Spleen (tissue), 11 donors: ENCODE measurements around the gene SOX6. TPM values are rescaled to one million over a fixed set of nuclear protein-coding genes. Genes with fewer than 3 reads are reported as not detected.

Experiments
- DNase-seq: peaks from one replicate; pipeline ENCODE4 v3.0.0-alpha.2; 2020
- H3K27ac ChIP-seq, 8 donors: fragments of 200-600 bp; sonication (generic) in 7 of 8; 1 replicate in 4 of 8; 2 replicates in 4 of 8; pipeline versions ENCODE4 v1.5.0 to v1.8.0; 2016 to 2021; ENCODE audit warnings: inconsistent platforms in 4 of 8, mild to moderate bottlenecking in 4 of 8, moderate library complexity in 1 of 8
- H3K27me3 ChIP-seq, 7 donors: fragments of 200-600 bp; sonication (generic) in 6 of 7; replicated peaks in 1 of 7; 1 replicate in 4 of 7; 2 replicates in 3 of 7; pipeline versions ENCODE4 v1.5.0 to v1.8.0; 2016 to 2021; ENCODE audit warnings: inconsistent platforms in 3 of 7, mild to moderate bottlenecking in 1 of 7
- H3K36me3 ChIP-seq, 6 donors: fragments of 200-600 bp; sonication (generic) in 5 of 6; 1 replicate in 4 of 6; 2 replicates in 2 of 6; pipeline versions ENCODE4 v1.5.0 to v1.8.0; 2016 to 2021; ENCODE audit warnings: inconsistent platforms in 2 of 6
- H3K4me1 ChIP-seq, 6 donors: fragments of 200-600 bp; sonication (generic) in 5 of 6; 1 replicate in 3 of 6; 2 replicates in 3 of 6; pipeline versions ENCODE4 v1.5.0 to v1.8.0; 2016 to 2021; ENCODE audit warnings: inconsistent platforms in 3 of 6
- H3K4me3 ChIP-seq, 8 donors: fragments of 200-600 bp; sonication (generic) in 7 of 8; 1 replicate in 4 of 8; 2 replicates in 4 of 8; pipeline versions ENCODE4 v1.5.0 to v1.8.0; 2016 to 2021; ENCODE audit warnings: inconsistent platforms in 4 of 8, mild to moderate bottlenecking in 4 of 8, moderate library complexity in 2 of 8
- H3K9me3 ChIP-seq, 8 donors: fragments of 200-600 bp; sonication (generic) in 7 of 8; 1 replicate in 4 of 8; 2 replicates in 4 of 8; pipeline versions ENCODE4 v1.5.0 to v1.8.0; 2016 to 2021; ENCODE audit warnings: inconsistent platforms in 4 of 8
- CTCF ChIP-seq, 11 experiments: fragments of 200-600 bp in 7 of 11; fragments of 450-650 bp in 4 of 11; sonication (generic) in 4 of 11; IDR thresholded peaks in 8 of 11; conservative IDR thresholded peaks in 3 of 11; 1 replicate in 7 of 11; 2 replicates in 4 of 11; pipeline versions ENCODE4 v1.4.0 to v1.8.0; 2016 to 2021; ENCODE audit warnings: antibody characterized with exemption in 11 of 11, inconsistent platforms in 4 of 11, mild to moderate bottlenecking in 1 of 11
- POLR2A ChIP-seq, 3 donors: fragments of 450-650 bp; IDR thresholded peaks; one replicate each; pipeline ENCODE4 v1.5.1; 2017; ENCODE audit warnings: antibody characterized with exemption in 3 of 3, mild to moderate bottlenecking in 1 of 3
- POLR2AphosphoS5 ChIP-seq, 3 donors: sonication (generic); formaldehyde crosslinking; IDR thresholded peaks; one replicate each; pipeline ENCODE4 v1.5.1; 2017; ENCODE audit warnings: antibody characterized with exemption in 3 of 3
- WGBS, 5 donors: extraction: QIAGEN DNeasy Blood & Tissue Kit in 3 of 5; methylation state at CpG; one replicate each; pipeline versions ENCODE4 v1.1.5 to v1.1.7; 2013 to 2018; 5-methylcytosine and 5-hydroxymethylcytosine counted together
- intact Hi-C: fragments of 100-400 bp; cut with DNase I; formaldehyde crosslinking; loops from one replicate; pipeline ENCODE4 v1.15.0; 2023; ENCODE audit warnings: low total_unique reads
- polyA plus RNA-seq, 3 donors: library from polyadenylated mRNA; stranded (reverse); fragments of 200-250 nt; gene quantifications; one replicate each; pipeline ENCODE4 v1.2.1, GENCODE V29; 2013
- total RNA-seq, 7 donors: library from RNA; depleted of rRNA in 3 of 7; stranded (reverse); fragments of >200 nt in 3 of 7; fragmentation: NEBNext Ultra II Directional in 4 of 7; extraction: Animal tissue kit (Norgen Biotek cat#: 25700) in 4 of 7; gene quantifications; one replicate each; pipeline versions ENCODE4 v1.1.0 to v1.2.1, GENCODE V29; 2016 to 2021
- donor health status: healthy with polysubstance abuse.
- donor health status: DM: no; HTN: no; CAD: no; lungs with moderate emphysema.
- donor health status: DM: no; HTN: no; CAD: no.
- donor health status: Bipolar disorder and iron deficiency.
- donor health status: healthy.
- donor health status: DM: no; HTN: no; CAD: no.
- donor health status: DM: yes; HTN: yes; CAD: no.

SOX6 gene
- total and polyA plus RNA-seq, 10 donors = 0.11 to 12.4 (median 3.7) TPM

- DNase-seq = no peak
- TF ChIP-seq CTCF (IDR thresholded peaks at IDR 0.05 in 8 of 11, conservative IDR thresholded peaks at IDR 0.05 in 3 of 11) = no peak
- TF ChIP-seq POLR2AphosphoS5 (IDR thresholded peaks at IDR 0.05) = no peak
- TF ChIP-seq POLR2A (IDR thresholded peaks at IDR 0.05) = no peak
- Histone ChIP-seq H3K9me3 (no peaks in the 10 kb centered on the region), H3K4me3 (no peak overlapping the region), H3K27ac (no peak overlapping the region), H3K4me1 (no peaks in the 10 kb centered on the region), H3K27me3 (no peaks in the 10 kb centered on the region), H3K36me3 (no peaks in the 10 kb centered on the region)
- intact Hi-C loops = no loop called here
Observed at GRCh38 chr11:16358726-16359125, 2.4 kb upstream of the SOX6 start.

- H3K4me3 ChIP-seq = no peak overlapping the region
- WGBS, 5 donors = 61 to 73% (median 66%) methylated on average over 2 of the region's 2 CpGs
- no peak for DNase-seq
- no peaks in the 10 kb centered on the region for H3K4me1 ChIP-seq
- intact Hi-C loops = no loop called here
- no peaks in the 10 kb centered on the region for H3K9me3 ChIP-seq
- no peak overlapping the region for H3K27ac ChIP-seq
- H3K27me3 ChIP-seq = no peaks in the 10 kb centered on the region
- TF ChIP-seq POLR2AphosphoS5 (IDR thresholded peaks at IDR 0.05) (no peak), POLR2A (IDR thresholded peaks at IDR 0.05) (no peak), CTCF (IDR thresholded peaks at IDR 0.05 in 8 of 11, conservative IDR thresholded peaks at IDR 0.05 in 3 of 11) (no peak)
- no peaks in the 10 kb centered on the region for H3K36me3 ChIP-seq
Observed at GRCh38 chr11:16357775-16358174, 1.4 kb upstream of the SOX6 start.

GRCh38 chr11:16356761-16357393, 531 bp upstream of the SOX6 start:
- TF ChIP-seq CTCF (IDR thresholded peaks at IDR 0.05 in 8 of 11, conservative IDR thresholded peaks at IDR 0.05 in 3 of 11) = no peak
- no peak for TF ChIP-seq POLR2AphosphoS5 (IDR thresholded peaks at IDR 0.05)
- TF ChIP-seq POLR2A (IDR thresholded peaks at IDR 0.05) = no peak
- no peaks in the 10 kb centered on the region for H3K9me3 ChIP-seq
- H3K4me3 ChIP-seq = no peak overlapping the region
- no peaks in the 10 kb centered on the region for H3K36me3 ChIP-seq
- H3K4me1 ChIP-seq = no peaks in the 10 kb centered on the region
- intact Hi-C loops = no loop called here
- H3K27ac ChIP-seq = no peak overlapping the region
- no peaks in the 10 kb centered on the region for H3K27me3 ChIP-seq
- no peak for DNase-seq
- WGBS, 5 donors = 63 to 84% (median 74%) methylated on average over 3 of the region's 3 CpGs

- no peak for DNase-seq
Observed at GRCh38 chr11:16352707-16353106, 3.6 kb downstream of the SOX6 start.

More at GRCh38 chr11:16352707-16353106, 3.6 kb downstream of the SOX6 start:
- intact Hi-C loops = no loop called here
- Histone ChIP-seq H3K27me3 (no peaks in the 10 kb centered on the region), H3K36me3 (no peaks in the 10 kb centered on the region), H3K4me3 (no peak overlapping the region), H3K9me3 (no peaks in the 10 kb centered on the region), H3K27ac (no peak overlapping the region), H3K4me1 (no peaks in the 10 kb centered on the region)
- no peak for TF ChIP-seq POLR2A (IDR thresholded peaks at IDR 0.05)
- no peak for TF ChIP-seq POLR2AphosphoS5 (IDR thresholded peaks at IDR 0.05)
- TF ChIP-seq CTCF (IDR thresholded peaks at IDR 0.05 in 8 of 11, conservative IDR thresholded peaks at IDR 0.05 in 3 of 11) = no peak
